CD14-positive monocyte (primary cell): Measurements from ENCODE around the gene WDR45B. TPM values are rescaled to one million over a fixed set of nuclear protein-coding genes. Genes with fewer than 3 reads are reported as not detected.
A peak's percentile ranks its signal among the peaks of the same experiment; 100 is the strongest.

Experiments
- DNase-seq, 3 donors: peaks; one replicate each; pipeline ENCODE4 v3.0.0-alpha.2; 2011 to 2022
- H2AFZ ChIP-seq: 2 replicates; pipeline ENCODE4 v1.6.0; 2012; ENCODE audit warnings: mild to moderate bottlenecking, low read depth, low read length, inconsistent platforms; ENCODE audit not compliant: insufficient read depth, poor library complexity, severe bottlenecking
- H3K27ac ChIP-seq, 2 donors: 1 replicate in 1 of 2; 2 replicates in 1 of 2; pipeline ENCODE4 v1.5.1; 2012 to 2013; ENCODE audit warnings: low read length in 2 of 2, control low read depth in 1 of 2, inconsistent platforms in 1 of 2, low read depth in 1 of 2, mild to moderate bottlenecking in 1 of 2
- H3K27me3 ChIP-seq, 2 donors: one replicate each; pipeline versions ENCODE4 v1.6.0 to v1.6.1; 2011 to 2013; ENCODE audit warnings: low read length in 2 of 2; ENCODE audit not compliant: control insufficient read depth in 2 of 2, insufficient read depth in 2 of 2
- H3K36me3 ChIP-seq, 2 donors: replicated peaks in 1 of 2; 1 replicate in 1 of 2; 2 replicates in 1 of 2; pipeline versions ENCODE4 v1.5.1 to v1.6.1; 2012 to 2013; ENCODE audit warnings: low read length in 2 of 2, control low read depth in 1 of 2, inconsistent platforms in 1 of 2, mild to moderate bottlenecking in 1 of 2; ENCODE audit not compliant: insufficient read depth in 2 of 2, control insufficient read depth in 1 of 2
- H3K4me1 ChIP-seq, 2 donors: 1 replicate in 1 of 2; 2 replicates in 1 of 2; pipeline versions ENCODE4 v1.5.1 to v1.6.1; 2012 to 2013; ENCODE audit warnings: low read length in 2 of 2, control low read depth in 1 of 2, inconsistent platforms in 1 of 2, mild to moderate bottlenecking in 1 of 2, moderate library complexity in 1 of 2; ENCODE audit not compliant: insufficient read depth in 2 of 2, control insufficient read depth in 1 of 2
- H3K4me2 ChIP-seq: replicated peaks from 2 replicates; pipeline ENCODE3; 2012; ENCODE audit warnings: low read length, moderate library complexity, mild to moderate bottlenecking; ENCODE audit not compliant: poor library complexity, severe bottlenecking; ENCODE audit errors: extremely low read depth
- H3K4me3 ChIP-seq, 3 experiments: fragments of 200-600 bp in 1 of 3; sonication (generic) in 1 of 3; replicated peaks in 1 of 3; 1 replicate in 2 of 3; 2 replicates in 1 of 3; pipeline ENCODE4 v1.5.1; 2011 to 2013; ENCODE audit warnings: low read length in 3 of 3, mild to moderate bottlenecking in 3 of 3, control low read depth in 2 of 3, low read depth in 2 of 3, inconsistent platforms in 1 of 3, moderate library complexity in 1 of 3
- H3K79me2 ChIP-seq: 2 replicates; pipeline ENCODE4 v1.6.0; 2012; ENCODE audit warnings: mild to moderate bottlenecking, control low read depth, inconsistent platforms, low read length, moderate library complexity; ENCODE audit not compliant: insufficient read depth
- H3K9ac ChIP-seq: 2 replicates; pipeline ENCODE4 v1.6.0; 2017; ENCODE audit warnings: low read length, mild to moderate bottlenecking; ENCODE audit not compliant: insufficient read depth, poor library complexity, severe bottlenecking
- H3K9me3 ChIP-seq, 2 donors: replicated peaks in 1 of 2; 1 replicate in 1 of 2; 2 replicates in 1 of 2; pipeline versions ENCODE4 v1.5.1 to v1.6.1; 2012 to 2013; ENCODE audit warnings: low read length in 2 of 2, control low read depth in 1 of 2; ENCODE audit not compliant: control insufficient read depth in 1 of 2, insufficient read depth in 1 of 2
- H4K20me1 ChIP-seq: 2 replicates; pipeline ENCODE4 v1.6.0; 2012; ENCODE audit warnings: mild to moderate bottlenecking, low read length, control low read depth, moderate library complexity; ENCODE audit not compliant: insufficient read depth
- H3K27ac Mint-ChIP-seq, 7 donors: one replicate each; pipeline ENCODE4 v1.8.0; 2020; ENCODE audit warnings: mild to moderate bottlenecking in 7 of 7, mixed read lengths in 7 of 7, moderate library complexity in 6 of 7, inconsistent platforms in 2 of 7
- H3K27me3 Mint-ChIP-seq, 3 donors: one replicate each; pipeline ENCODE4 v1.8.0; 2021 to 2022; ENCODE audit warnings: low read depth in 3 of 3, mild to moderate bottlenecking in 3 of 3, mixed read lengths in 3 of 3, moderate library complexity in 3 of 3, inconsistent platforms in 1 of 3
- H3K36me3 Mint-ChIP-seq, 2 donors: one replicate each; pipeline ENCODE4 v1.8.0; 2020; ENCODE audit warnings: mixed read lengths in 2 of 2, inconsistent platforms in 1 of 2, mild to moderate bottlenecking in 1 of 2
- H3K4me1 Mint-ChIP-seq: one replicate; pipeline ENCODE4 v1.8.0; 2020; ENCODE audit warnings: mild to moderate bottlenecking, mixed read lengths
- H3K4me3 Mint-ChIP-seq, 2 donors: one replicate each; pipeline ENCODE4 v1.8.0; 2020; ENCODE audit warnings: mild to moderate bottlenecking in 2 of 2, mixed read lengths in 2 of 2, moderate library complexity in 1 of 2
- H3K9me3 Mint-ChIP-seq, 7 donors: one replicate each; pipeline ENCODE4 v1.8.0; 2020 to 2022; ENCODE audit warnings: mixed read lengths in 7 of 7, mild to moderate bottlenecking in 6 of 7, moderate library complexity in 6 of 7, inconsistent platforms in 2 of 7
- CTCF ChIP-seq: fragments of 200-600 bp; IDR thresholded peaks from one replicate; pipeline ENCODE4 v1.8.0; 2022; ENCODE audit warnings: antibody characterized with exemption, mild to moderate bottlenecking
- WGBS: methylation state at CpG from one replicate; pipeline ENCODE4 v1.1.5; 2013; ENCODE audit warnings: missing lambda C conversion rate; ENCODE audit not compliant: insufficient coverage; 5-methylcytosine and 5-hydroxymethylcytosine counted together
- intact Hi-C, 2 donors: fragments of 100-400 bp; cut with micrococcal nuclease; formaldehyde crosslinking; loops; one replicate each; pipeline versions ENCODE4 v1.15.0 to v1.15.1; 2023
- polyA plus RNA-seq, 3 donors: library from polyadenylated mRNA; depleted of rRNA in 1 of 3; unstranded in 2 of 3; stranded (reverse) in 1 of 3; fragments of 300-500 nt in 2 of 3; fragments of >200 nt in 1 of 3; fragmentation: Illumina TruSeq in 2 of 3; gene quantifications; 1 replicate in 2 of 3; 2 replicates in 1 of 3; pipeline ENCODE4 v1.2.3, GENCODE V29; 2012 to 2021

WDR45B gene
- polyA plus RNA-seq, 3 donors, result 42.6 to 82.6 (median 60.3) TPM

- no peak for TF ChIP-seq CTCF
- H3K36me3 ChIP-seq, result peaks cover 25 to 79% of the 10 kb centered on the region in 2 donors
These were observed 38.6 kb downstream of the WDR45B start for GRCh38 chr17:82609655-82610054.

GRCh38 chr17:82608816-82609215, 39.4 kb downstream of the WDR45B start:
- Histone ChIP-seq H2AFZ (no peak overlapping the region), H4K20me1 (no peaks in the 10 kb centered on the region), H3K79me2 (peaks cover 3% of the 10 kb centered on the region), H3K27me3 (no peaks in the 10 kb centered on the region), H3K27ac (no peak overlapping the region), H3K4me2 (no peak overlapping the region), H3K9ac (no peak overlapping the region), H3K4me3 (no peak overlapping the region), H3K4me1 (peaks cover 6 to 7% of the 10 kb centered on the region in 2 donors), H3K9me3 (no peaks in the 10 kb centered on the region), H3K36me3 (peaks cover 21 to 79% of the 10 kb centered on the region in 2 donors)
- H3K4me1 Mint-ChIP-seq, result peaks cover 10% of the 10 kb centered on the region
- no peak overlapping the region for H3K4me3 Mint-ChIP-seq
- DNase-seq, result no peak
- intact Hi-C loops, result no loop called here
- H3K9me3 Mint-ChIP-seq, result no peaks in the 10 kb centered on the region
- peak overlapping the region in 4 of 7 donors; percentile 43 to 80 (median 54) for H3K27ac Mint-ChIP-seq
- peaks cover 63 to 81% of the 10 kb centered on the region in 2 donors for H3K36me3 Mint-ChIP-seq
- H3K27me3 Mint-ChIP-seq, result peaks cover 0 to 7% (median 0%) of the 10 kb centered on the region in 3 donors
- WGBS, result no CpG with 5 or more reads among the region's 5 CpGs
- no peak for TF ChIP-seq CTCF

More at GRCh38 chr17:82609655-82610054, 38.6 kb downstream of the WDR45B start:
- H3K4me1 Mint-ChIP-seq, result peaks cover 5% of the 10 kb centered on the region
- H3K4me1 ChIP-seq, result peaks cover 1 to 2% of the 10 kb centered on the region in 2 donors
- H3K9ac ChIP-seq, result no peak overlapping the region
- peaks cover 61 to 78% of the 10 kb centered on the region in 2 donors for H3K36me3 Mint-ChIP-seq
- no peak for DNase-seq
- no peak overlapping the region for H3K4me3 ChIP-seq
- no peaks in the 10 kb centered on the region for H3K9me3 Mint-ChIP-seq
- no peak overlapping the region for H3K4me3 Mint-ChIP-seq
- WGBS, result 100% methylated on average over 1 of the region's 4 CpGs
- intact Hi-C loops, result no loop called here
- H3K27me3 Mint-ChIP-seq, result peaks cover 0 to 6% (median 0%) of the 10 kb centered on the region in 3 donors
- H3K9me3 ChIP-seq, result no peaks in the 10 kb centered on the region
- H2AFZ ChIP-seq, result no peak overlapping the region
- H3K27ac ChIP-seq, result peak overlapping the region in 1 of 2 donors; percentile 26
- no peaks in the 10 kb centered on the region for H3K27me3 ChIP-seq
- no peaks in the 10 kb centered on the region for H4K20me1 ChIP-seq
- H3K4me2 ChIP-seq, result no peak overlapping the region
- H3K27ac Mint-ChIP-seq, result peak overlapping the region in 2 of 7 donors; percentile 3 to 20
- peaks cover 3% of the 10 kb centered on the region for H3K79me2 ChIP-seq
